HepG2 (cell line): ENCODE results near the gene EMP2. TPM values are rescaled to one million over a fixed set of nuclear protein-coding genes. Genes with fewer than 3 reads are reported as not detected.

Experiments used
- DBP ChIP-seq: sonication (generic); formaldehyde crosslinking; IDR thresholded peaks from 2 replicates; pipeline ENCODE4 v1.4.0; 2020; ENCODE audit warnings: missing genetic modification reagents; ENCODE audit errors: not compliant biosample characterization
- GLMP ChIP-seq: sonication (generic); formaldehyde crosslinking; IDR thresholded peaks from 2 replicates; pipeline ENCODE4 v1.9.0; 2021; ENCODE audit warnings: missing genetic modification reagents, mild to moderate bottlenecking, borderline replicate concordance
- HMG20A ChIP-seq: IDR thresholded peaks from 2 replicates; pipeline ENCODE4 v1.6.1; 2016; ENCODE audit warnings: borderline replicate concordance
- HNRNPUL1 ChIP-seq: fragments of 200-400 bp; formaldehyde crosslinking; IDR thresholded peaks from 2 replicates; pipeline ENCODE4 v1.6.1; 2017; ENCODE audit warnings: low read depth, mild to moderate bottlenecking, low read length, moderate library complexity
- NFYC ChIP-seq: IDR thresholded peaks from 2 replicates; pipeline ENCODE4 v1.6.1; 2016; ENCODE audit warnings: missing genetic modification reagents, missing compliant biosample characterization
- PRMT3 ChIP-seq: sonication (generic); formaldehyde crosslinking; IDR thresholded peaks from 2 replicates; pipeline ENCODE4 v1.8.1; 2022; ENCODE audit warnings: low read depth, mild to moderate bottlenecking, moderate library complexity, missing genetic modification reagents, borderline replicate concordance
- RAD51 ChIP-seq: fragments of 450-650 bp; IDR thresholded peaks from 2 replicates; pipeline ENCODE4 v1.6.1; 2016; ENCODE audit warnings: borderline replicate concordance
- RFXAP ChIP-seq: sonication (generic); formaldehyde crosslinking; IDR thresholded peaks from 2 replicates; pipeline ENCODE4 v1.4.0; 2020; ENCODE audit warnings: missing genetic modification reagents, borderline replicate concordance
- RXRB ChIP-seq: IDR thresholded peaks from 2 replicates; pipeline ENCODE4 v1.6.1; 2016; ENCODE audit warnings: borderline replicate concordance, missing genetic modification reagents, missing compliant biosample characterization
- TCF12 ChIP-seq, 2 experiments: fragments of 450-650 bp in 1 of 2; sonication (generic) in 1 of 2; formaldehyde crosslinking in 1 of 2; IDR thresholded peaks; 2 replicates each; pipeline versions ENCODE4 v1.6.1 to v1.8.0; 2017 to 2022; ENCODE audit warnings: antibody characterized with exemption in 1 of 2, mild to moderate bottlenecking in 1 of 2, missing genetic modification reagents in 1 of 2, moderate library complexity in 1 of 2
- THAP7 ChIP-seq: sonication (generic); formaldehyde crosslinking; IDR thresholded peaks from 2 replicates; pipeline ENCODE4 v1.8.1; 2023; ENCODE audit warnings: mild to moderate bottlenecking, missing genetic modification reagents
- ZFP90 ChIP-seq: sonication (generic); formaldehyde crosslinking; IDR thresholded peaks from 2 replicates; pipeline ENCODE4 v1.8.0; 2022; ENCODE audit warnings: missing genetic modification reagents, mild to moderate bottlenecking, inconsistent platforms, borderline replicate concordance
- ZNF512 ChIP-seq: sonication (generic); formaldehyde crosslinking; IDR thresholded peaks from 2 replicates; pipeline ENCODE4 v1.4.0; 2020; ENCODE audit warnings: mild to moderate bottlenecking, missing genetic modification reagents
- ZNF530 ChIP-seq: sonication (generic); formaldehyde crosslinking; IDR thresholded peaks from 2 replicates; pipeline ENCODE4 v1.5.0; 2020; ENCODE audit warnings: low read depth, mild to moderate bottlenecking, missing genetic modification reagents
- ZNF724P ChIP-seq: sonication (generic); formaldehyde crosslinking; IDR thresholded peaks from 2 replicates; pipeline ENCODE4 v1.8.0; 2022; ENCODE audit warnings: missing genetic modification reagents, borderline replicate concordance
- ZNF784 ChIP-seq: sonication (generic); formaldehyde crosslinking; IDR thresholded peaks from 2 replicates; pipeline ENCODE4 v1.5.1; 2020; ENCODE audit warnings: missing genetic modification reagents, mild to moderate bottlenecking, borderline replicate concordance
- polyA plus RNA-seq, 8 experiments: library from polyadenylated mRNA; depleted of rRNA in 3 of 8; stranded (reverse) in 7 of 8; unstranded in 1 of 8; fragments of >200 nt; fragmentation: Illumina TruSeq in 4 of 8; extraction: Trizol in 4 of 8; gene quantifications; 2 replicates each; pipeline versions ENCODE4 v1.2.1 to v1.2.3, GENCODE V29; 2011 to 2016; ENCODE audit warnings: low read depth in 4 of 8, missing spikeins in 1 of 8, mixed read lengths in 1 of 8; ENCODE audit not compliant: insufficient read depth in 1 of 8
- total RNA-seq, 5 experiments: library from RNA; depleted of rRNA; stranded (reverse); fragments of >200 nt; fragmentation: Illumina TruSeq; extraction: Trizol; gene quantifications; 2 replicates each; pipeline ENCODE4 v1.2.3, GENCODE V29; 2016; ENCODE audit warnings: low read depth in 1 of 5
- TF ChIP-seq, protein P1 (sequence below): sonication (generic); formaldehyde crosslinking; IDR thresholded peaks from 2 replicates; pipeline ENCODE4 v1.5.0; 2020; ENCODE audit warnings: missing genetic modification reagents, mild to moderate bottlenecking, borderline replicate concordance
- TF ChIP-seq, protein P2 (sequence below): sonication (generic); formaldehyde crosslinking; conservative IDR thresholded peaks from 2 replicates; pipeline ENCODE4 v1.8.0; 2022; ENCODE audit warnings: mild to moderate bottlenecking, moderate library complexity, missing genetic modification reagents
- TF ChIP-seq, protein P3 (sequence below): IDR thresholded peaks from 2 replicates; pipeline ENCODE4 v1.6.1; 2018; ENCODE audit warnings: missing genetic modification reagents

Gene EMP2
- total and polyA plus RNA-seq, 2 of the 13 experiments (the other 11 are each of a cell fraction or from before 2014, with no cell fraction given) = 24.6 to 91.2 TPM

- TF ChIP-seq, protein P1, sequence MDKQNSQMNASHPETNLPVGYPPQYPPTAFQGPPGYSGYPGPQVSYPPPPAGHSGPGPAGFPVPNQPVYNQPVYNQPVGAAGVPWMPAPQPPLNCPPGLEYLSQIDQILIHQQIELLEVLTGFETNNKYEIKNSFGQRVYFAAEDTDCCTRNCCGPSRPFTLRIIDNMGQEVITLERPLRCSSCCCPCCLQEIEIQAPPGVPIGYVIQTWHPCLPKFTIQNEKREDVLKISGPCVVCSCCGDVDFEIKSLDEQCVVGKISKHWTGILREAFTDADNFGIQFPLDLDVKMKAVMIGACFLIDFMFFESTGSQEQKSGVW (CRISPR knock-in tag) = no peak
- TF ChIP-seq, protein P2, sequence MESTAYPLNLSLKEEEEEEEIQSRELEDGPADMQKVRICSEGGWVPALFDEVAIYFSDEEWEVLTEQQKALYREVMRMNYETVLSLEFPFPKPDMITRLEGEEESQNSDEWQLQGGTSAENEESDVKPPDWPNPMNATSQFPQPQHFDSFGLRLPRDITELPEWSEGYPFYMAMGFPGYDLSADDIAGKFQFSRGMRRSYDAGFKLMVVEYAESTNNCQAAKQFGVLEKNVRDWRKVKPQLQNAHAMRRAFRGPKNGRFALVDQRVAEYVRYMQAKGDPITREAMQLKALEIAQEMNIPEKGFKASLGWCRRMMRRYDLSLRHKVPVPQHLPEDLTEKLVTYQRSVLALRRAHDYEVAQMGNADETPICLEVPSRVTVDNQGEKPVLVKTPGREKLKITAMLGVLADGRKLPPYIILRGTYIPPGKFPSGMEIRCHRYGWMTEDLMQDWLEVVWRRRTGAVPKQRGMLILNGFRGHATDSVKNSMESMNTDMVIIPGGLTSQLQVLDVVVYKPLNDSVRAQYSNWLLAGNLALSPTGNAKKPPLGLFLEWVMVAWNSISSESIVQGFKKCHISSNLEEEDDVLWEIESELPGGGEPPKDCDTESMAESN = 0 out of 2 replicates have a peak, but pooled peaks have one; percentile 40
- TF ChIP-seq RXRB (peak; percentile 80), GLMP (CRISPR knock-in tag) (no peak), HMG20A (CRISPR knock-in tag) (no peak), ZNF724P (CRISPR knock-in tag) (peak; percentile 61; the same call in 1 of the 2 replicates), NFYC (no peak), RAD51 (no peak), TCF12 (IDR thresholded peaks at IDR 0.05) (no peak), TCF12 (CRISPR knock-in tag; IDR thresholded peaks at IDR 0.05) (no peak), HNRNPUL1 (no peak), DBP (no peak), ZNF530 (no peak), PRMT3 (no peak), ZNF784 (CRISPR knock-in tag) (peak; percentile 69; the same call in 1 of the 2 replicates), ZNF512 (no peak), RFXAP (no peak), THAP7 (CRISPR knock-in tag) (peak; percentile 83; the same call in 1 of the 2 replicates), ZFP90 (CRISPR knock-in tag) (no peak)
- TF ChIP-seq, protein P3, sequence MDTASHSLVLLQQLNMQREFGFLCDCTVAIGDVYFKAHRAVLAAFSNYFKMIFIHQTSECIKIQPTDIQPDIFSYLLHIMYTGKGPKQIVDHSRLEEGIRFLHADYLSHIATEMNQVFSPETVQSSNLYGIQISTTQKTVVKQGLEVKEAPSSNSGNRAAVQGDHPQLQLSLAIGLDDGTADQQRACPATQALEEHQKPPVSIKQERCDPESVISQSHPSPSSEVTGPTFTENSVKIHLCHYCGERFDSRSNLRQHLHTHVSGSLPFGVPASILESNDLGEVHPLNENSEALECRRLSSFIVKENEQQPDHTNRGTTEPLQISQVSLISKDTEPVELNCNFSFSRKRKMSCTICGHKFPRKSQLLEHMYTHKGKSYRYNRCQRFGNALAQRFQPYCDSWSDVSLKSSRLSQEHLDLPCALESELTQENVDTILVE (CRISPR knock-in tag) = peak; percentile 80; the same call in 1 of the 2 replicates
These were observed 70.8 kb downstream of the EMP2 start (continued) for GRCh38 chr16:10509534-10510025.
